HG03565 (cell line): ENCODE data around the gene IGLL5.

ENCODE experiments used
- ATAC-seq: cut with Tn5 transposase; IDR thresholded peaks from one replicate; pipeline ENCODE4 v1.9.1; 2021; ENCODE audit warnings: mild to moderate bottlenecking, moderate library complexity; ENCODE audit not compliant: unreplicated experiment

The IGLL5 gene

GRCh38 chr22:22858559-22858937 lies 29.1 kb upstream of the IGLL5 start:
- ATAC-seq = no peak

- no peak for ATAC-seq
These were observed 24.6 kb upstream of the IGLL5 start for GRCh38 chr22:22863001-22863400.

GRCh38 chr22:22865311-22866072 lies 22.1 kb upstream of the IGLL5 start:
- peak; percentile 43 for ATAC-seq

- ATAC-seq = no peak
These were observed 21.1 kb upstream of the IGLL5 start for GRCh38 chr22:22866381-22867111.

- ATAC-seq = no peak
These were observed 19.5 kb upstream of the IGLL5 start for GRCh38 chr22:22867996-22868715.

- ATAC-seq = no peak
These were observed 16.8 kb upstream of the IGLL5 start for GRCh38 chr22:22870577-22871404.

- no peak for ATAC-seq
These were observed 15.9 kb upstream of the IGLL5 start for GRCh38 chr22:22871536-22872278.

- no peak for ATAC-seq
These were observed 14.6 kb upstream of the IGLL5 start for GRCh38 chr22:22872722-22873708.

GRCh38 chr22:22877523-22878210 lies 9.9 kb upstream of the IGLL5 start:
- ATAC-seq = no peak

GRCh38 chr22:22878211-22878570 lies 9.4 kb upstream of the IGLL5 start:
- ATAC-seq = no peak

- ATAC-seq = no peak
These were observed 8.6 kb upstream of the IGLL5 start for GRCh38 chr22:22878801-22879674.

GRCh38 chr22:22879675-22880155 lies 7.9 kb upstream of the IGLL5 start:
- ATAC-seq = no peak

- ATAC-seq = no peak
These were observed 7.0 kb upstream of the IGLL5 start for GRCh38 chr22:22880645-22881044.

GRCh38 chr22:22881116-22882000 lies 6.3 kb upstream of the IGLL5 start:
- no peak for ATAC-seq

GRCh38 chr22:22882033-22882717 lies 5.4 kb upstream of the IGLL5 start:
- no peak for ATAC-seq
